B cell (primary cell): ENCODE measurements around the gene ZNF638. TPM values are rescaled to one million over a fixed set of nuclear protein-coding genes. Genes with fewer than 3 reads are reported as not detected.

Experiments used
- ATAC-seq: fragments of 200-7000 bp; cut with Tn5 transposase; one replicate; pipeline ENCODE4 v1.10.0; 2021; ENCODE audit warnings: low read depth, mild to moderate bottlenecking, moderate number of reproducible peaks, moderate library complexity
- CTCF ChIA-PET: fragments of 350-600 bp; sonication (Branson Sonifier 250); formaldehyde crosslinking; loops from one replicate; lab custom pipeline; 2021; ENCODE audit warnings: antibody characterized with exemption, inconsistent platforms; lab: Charles Lee
- POLR2A ChIA-PET: fragments of 350-600 bp; sonication (Branson Sonifier 250); formaldehyde crosslinking; loops from one replicate; lab custom pipeline; 2021; ENCODE audit warnings: antibody characterized with exemption; lab: Charles Lee
- DNase-seq: peaks from one replicate; pipeline ENCODE4 v3.0.0; 2013
- H2AFZ ChIP-seq: 2 replicates; pipeline ENCODE4 v1.6.1; 2012; ENCODE audit warnings: mild to moderate bottlenecking, low read depth, low read length; ENCODE audit not compliant: insufficient read depth, poor library complexity, severe bottlenecking
- H3K27ac ChIP-seq, 2 donors: 1 replicate in 1 of 2; 2 replicates in 1 of 2; pipeline ENCODE4 v1.5.1; 2012 to 2013; ENCODE audit warnings: low read length in 2 of 2, mild to moderate bottlenecking in 2 of 2, moderate library complexity in 1 of 2
- H3K27me3 ChIP-seq, 4 experiments: fragments of 200-600 bp in 1 of 4; sonication (generic) in 1 of 4; replicated peaks in 1 of 4; 1 replicate in 2 of 4; 2 replicates in 2 of 4; pipeline versions ENCODE4 v1.6.1 to v1.7.0; 2013 to 2016; ENCODE audit warnings: low read length in 3 of 4, mild to moderate bottlenecking in 2 of 4, mixed read lengths in 1 of 4, moderate library complexity in 1 of 4; ENCODE audit not compliant: insufficient read depth in 4 of 4, control insufficient read depth in 3 of 4; ENCODE audit errors: control extremely low read depth in 1 of 4
- H3K36me3 ChIP-seq, 2 experiments: replicated peaks in 1 of 2; 1 replicate in 1 of 2; 2 replicates in 1 of 2; pipeline versions ENCODE4 v1.6.1 to v1.7.1; 2013; ENCODE audit warnings: low read length in 1 of 2; ENCODE audit not compliant: insufficient read depth in 2 of 2, control insufficient read depth in 1 of 2; ENCODE audit errors: control extremely low read depth in 1 of 2, extremely low read depth in 1 of 2
- H3K4me1 ChIP-seq, 2 donors: fragments of 200-600 bp in 1 of 2; sonication (generic) in 1 of 2; 1 replicate in 1 of 2; 2 replicates in 1 of 2; pipeline versions ENCODE4 v1.5.1 to v1.6.1; 2013 to 2017; ENCODE audit warnings: low read length in 2 of 2; ENCODE audit not compliant: control insufficient read depth in 2 of 2, insufficient read depth in 2 of 2
- H3K4me2 ChIP-seq: replicated peaks from 2 replicates; pipeline ENCODE3; 2012; ENCODE audit warnings: mild to moderate bottlenecking, low read depth, low read length; ENCODE audit not compliant: poor library complexity, severe bottlenecking
- H3K4me3 ChIP-seq, 5 experiments: fragments of 200-600 bp in 1 of 5; sonication (generic) in 1 of 5; 1 replicate in 3 of 5; 2 replicates in 2 of 5; pipeline versions ENCODE4 v1.5.1 to v1.7.0; 2011 to 2016; ENCODE audit warnings: low read length in 4 of 5, mild to moderate bottlenecking in 4 of 5, low read depth in 2 of 5, control low read depth in 1 of 5, moderate library complexity in 1 of 5; ENCODE audit not compliant: insufficient read depth in 1 of 5; ENCODE audit errors: control extremely low read depth in 1 of 5, extremely low read depth in 1 of 5
- H3K79me2 ChIP-seq: fragments of 200-600 bp; sonication (generic); one replicate; pipeline ENCODE4 v1.6.0; 2016; ENCODE audit warnings: low read length; ENCODE audit not compliant: control insufficient read depth, insufficient read depth
- H3K9ac ChIP-seq: fragments of 200-600 bp; sonication (generic); 2 replicates; pipeline ENCODE4 v1.6.1; 2017; ENCODE audit warnings: mild to moderate bottlenecking, low read length, moderate library complexity
- H3K9me3 ChIP-seq, 3 donors: one replicate each; pipeline versions ENCODE4 v1.6.1 to v1.7.1; 2013; ENCODE audit warnings: low read length in 2 of 3; ENCODE audit not compliant: control insufficient read depth in 2 of 3, insufficient read depth in 1 of 3; ENCODE audit errors: control extremely low read depth in 1 of 3
- H4K20me1 ChIP-seq: 2 replicates; pipeline ENCODE4 v1.6.0; 2012; ENCODE audit warnings: mild to moderate bottlenecking, low read length; ENCODE audit not compliant: insufficient read depth, control insufficient read depth, poor library complexity, severe bottlenecking
- H3K27ac Mint-ChIP-seq: one replicate; pipeline ENCODE4 v1.8.0; 2021; ENCODE audit warnings: mixed read lengths
- H3K27me3 Mint-ChIP-seq: one replicate; pipeline ENCODE4 v1.8.0; 2021; ENCODE audit warnings: mixed read lengths
- H3K4me1 Mint-ChIP-seq: one replicate; pipeline ENCODE4 v1.8.0; 2021; ENCODE audit warnings: mixed read lengths
- H3K4me3 Mint-ChIP-seq: one replicate; pipeline ENCODE4 v1.8.0; 2021; ENCODE audit warnings: mixed read lengths
- H3K9me3 Mint-ChIP-seq: one replicate; pipeline ENCODE4 v1.8.0; 2022; ENCODE audit warnings: mixed read lengths; ENCODE audit not compliant: insufficient read depth
- CTCF ChIP-seq: fragments of 200-600 bp; IDR thresholded peaks from one replicate; pipeline ENCODE4 v1.8.0; 2022; ENCODE audit warnings: antibody characterized with exemption, mild to moderate bottlenecking
- EZH2 ChIP-seq: IDR thresholded peaks from 2 replicates; pipeline ENCODE4 v1.6.1; 2012; ENCODE audit warnings: borderline replicate concordance, low read depth, mild to moderate bottlenecking, moderate library complexity, low read length; ENCODE audit not compliant: insufficient read depth, poor library complexity, severe bottlenecking
- WGBS: methylation state at CpG from one replicate; pipeline ENCODE4 v1.1.5; 2013; ENCODE audit warnings: missing lambda C conversion rate; ENCODE audit not compliant: insufficient coverage; 5-methylcytosine and 5-hydroxymethylcytosine counted together
- intact Hi-C: fragments of 100-400 bp; cut with micrococcal nuclease; formaldehyde crosslinking; loops from one replicate; pipeline ENCODE4 v1.10.0; 2022
- polyA plus RNA-seq: library from polyadenylated mRNA; depleted of rRNA; stranded (reverse); fragments of >200 nt; gene quantifications from 2 replicates; pipeline ENCODE4 v1.2.3, GENCODE V29; 2012
- total RNA-seq, 2 donors: library from RNA; stranded (reverse); fragments of 120-200 nt in 1 of 2; gene quantifications; 1 replicate in 1 of 2; 2 replicates in 1 of 2; pipeline versions ENCODE4 v1.2.3 to v1.2.4, GENCODE V29; 2013 to 2022

The ZNF638 gene
- total and polyA plus RNA-seq, 2 donors (not counting 1 experiment from before 2014, with no cell fraction given), result 60.1 to 221 TPM

GRCh38 chr2:71358931-71359671, 27.5 kb downstream of the ZNF638 start:
- Histone ChIP-seq H3K79me2 (peaks cover 58% of the 10 kb centered on the region), H3K4me1 (no peaks in the 10 kb centered on the region), H2AFZ (no peak overlapping the region), H4K20me1 (peaks cover 57% of the 10 kb centered on the region), H3K9ac (no peak overlapping the region), H3K27me3 (no peaks in the 10 kb centered on the region), H3K36me3 (peaks cover 26 to 78% of the 10 kb centered on the region in 2 experiments), H3K4me3 (no peak overlapping the region), H3K4me2 (no peak overlapping the region), H3K9me3 (no peaks in the 10 kb centered on the region), H3K27ac (no peak overlapping the region)
- Mint-ChIP-seq H3K4me1 (peaks cover 4% of the 10 kb centered on the region), H3K4me3 (no peak overlapping the region), H3K9me3 (no peaks in the 10 kb centered on the region), H3K27me3 (no peaks in the 10 kb centered on the region), H3K27ac (no peak overlapping the region)
- WGBS, result 100% methylated on average over 2 of the region's 6 CpGs
- intact Hi-C loops, result no loop called here
- ATAC-seq, result no peak
- DNase-seq, result no peak
- ChIA-PET POLR2A (no interaction called here), CTCF (no interaction called here)
- TF ChIP-seq CTCF (no peak), EZH2 (no peak)

- ATAC-seq (no peak), DNase-seq (no peak)
- H4K20me1 ChIP-seq, result peaks cover 59% of the 10 kb centered on the region
- peaks cover 4% of the 10 kb centered on the region for H3K4me1 Mint-ChIP-seq
- H3K79me2 ChIP-seq, result peaks cover 48% of the 10 kb centered on the region
- H3K9me3 ChIP-seq, result no peaks in the 10 kb centered on the region
- H2AFZ ChIP-seq, result no peak overlapping the region
- CTCF ChIA-PET, result interaction anchor here (0.9 kb wide), 1 partner anchor 137 kb away, joined by 3 read pairs; no protein-coding TSS in a partner anchor
- no peak overlapping the region for H3K9ac ChIP-seq
- no peak overlapping the region for H3K27ac Mint-ChIP-seq
- H3K4me1 ChIP-seq, result no peaks in the 10 kb centered on the region
- H3K9me3 Mint-ChIP-seq, result no peaks in the 10 kb centered on the region
- intact Hi-C loops, result no loop called here
- H3K27me3 Mint-ChIP-seq, result no peaks in the 10 kb centered on the region
- H3K36me3 ChIP-seq, result peaks cover 32 to 92% of the 10 kb centered on the region in 2 experiments
- H3K27me3 ChIP-seq, result no peaks in the 10 kb centered on the region
- TF ChIP-seq CTCF, result no peak
- TF ChIP-seq EZH2, result no peak
- no peak overlapping the region for H3K4me3 ChIP-seq
- POLR2A ChIA-PET, result no interaction called here
- 100% methylated on average over 1 of the region's 3 CpGs for WGBS
- no peak overlapping the region for H3K27ac ChIP-seq
- no peak overlapping the region for H3K4me2 ChIP-seq
- no peak overlapping the region for H3K4me3 Mint-ChIP-seq
Observed at GRCh38 chr2:71360434-71360975, 28.9 kb downstream of the ZNF638 start.
